ENCODE results near the gene PRLR. TPM values are rescaled to one million over a fixed set of nuclear protein-coding genes. Genes with fewer than 3 reads are reported as not detected.

Gene PRLR
- total RNA-seq, 2 experiments from 2014 or later: 0.03 TPM; not detected in 1

GRCh38 chr5:35063414-35063813, 166.9 kb downstream of the PRLR start:
- Histone ChIP-seq H3K4me3 (ENCODE audit: low read length) (no peak overlapping the region), H3K36me3 (ENCODE audit: insufficient read depth, low read length) (no peaks in the 10 kb centered on the region), H3K9me3 (ENCODE audit: control insufficient read depth in 1 of 2, insufficient read depth in 1 of 2, low read length in 2 of 2) (no peaks in the 10 kb centered on the region), H3K27ac (ENCODE audit: low read depth in 1 of 2, low read length in 2 of 2) (no peak overlapping the region), H3K4me1 (ENCODE audit: insufficient read depth, low read length) (no peaks in the 10 kb centered on the region), H3K27me3 (ENCODE audit: control insufficient read depth in 1 of 2, insufficient read depth in 2 of 2, low read length in 2 of 2) (peaks cover 0 to 4% of the 10 kb centered on the region in 2 experiments)
- no peaks in the 10 kb centered on the region for H3K36me3 Mint-ChIP-seq (ENCODE audit: low read depth)
- no peak overlapping the region for H3K27ac Mint-ChIP-seq
- ChIA-PET CTCF (no interaction called here), POLR2A (no interaction called here)
- H3K4me3 Mint-ChIP-seq: no peak overlapping the region
- no peaks in the 10 kb centered on the region for H3K4me1 Mint-ChIP-seq (ENCODE audit: low read depth)
- no peak for ATAC-seq (ENCODE audit: poor library complexity)
- no peak for TF ChIP-seq CTCF (IDR thresholded peaks at IDR 0.05)
- intact Hi-C loops (cut with DNase I, micrococcal nuclease): no loop called here
- H3K27me3 Mint-ChIP-seq: peaks cover 35% of the 10 kb centered on the region
- DNase-seq: no peak
- H3K9me3 Mint-ChIP-seq: no peaks in the 10 kb centered on the region

- peaks cover 0 to 4% of the 10 kb centered on the region in 2 experiments for H3K27me3 ChIP-seq (ENCODE audit: control insufficient read depth in 1 of 2, insufficient read depth in 2 of 2, low read length in 2 of 2)
- no peak overlapping the region for H3K4me3 ChIP-seq (ENCODE audit: low read length)
- H3K27ac ChIP-seq (ENCODE audit: low read depth in 1 of 2, low read length in 2 of 2): no peak overlapping the region
- H3K4me1 ChIP-seq (ENCODE audit: insufficient read depth, low read length): no peaks in the 10 kb centered on the region
- intact Hi-C loops (cut with DNase I, micrococcal nuclease): no loop called here
- H3K9me3 Mint-ChIP-seq: no peaks in the 10 kb centered on the region
- DNase-seq: no peak
- H3K36me3 Mint-ChIP-seq (ENCODE audit: low read depth): no peaks in the 10 kb centered on the region
- H3K36me3 ChIP-seq (ENCODE audit: insufficient read depth, low read length): no peaks in the 10 kb centered on the region
- no peaks in the 10 kb centered on the region for H3K4me1 Mint-ChIP-seq (ENCODE audit: low read depth)
- H3K9me3 ChIP-seq (ENCODE audit: control insufficient read depth in 1 of 2, insufficient read depth in 1 of 2, low read length in 2 of 2): no peaks in the 10 kb centered on the region
- CTCF ChIA-PET: no interaction called here
- no peak for ATAC-seq (ENCODE audit: poor library complexity)
- TF ChIP-seq CTCF (IDR thresholded peaks at IDR 0.05): no peak
- peaks cover 19% of the 10 kb centered on the region for H3K27me3 Mint-ChIP-seq
- POLR2A ChIA-PET: no interaction called here
- H3K27ac Mint-ChIP-seq: no peak overlapping the region
- no peak overlapping the region for H3K4me3 Mint-ChIP-seq
Observed at GRCh38 chr5:35061211-35061770, 169.0 kb downstream of the PRLR start.

- Histone ChIP-seq H3K4me3 (ENCODE audit: low read length) (no peak overlapping the region), H3K27me3 (ENCODE audit: control insufficient read depth in 1 of 2, insufficient read depth in 2 of 2, low read length in 2 of 2) (peaks cover 0 to 4% of the 10 kb centered on the region in 2 experiments), H3K27ac (ENCODE audit: low read depth in 1 of 2, low read length in 2 of 2) (no peak overlapping the region), H3K9me3 (ENCODE audit: control insufficient read depth in 1 of 2, insufficient read depth in 1 of 2, low read length in 2 of 2) (no peaks in the 10 kb centered on the region), H3K36me3 (ENCODE audit: insufficient read depth, low read length) (no peaks in the 10 kb centered on the region), H3K4me1 (ENCODE audit: insufficient read depth, low read length) (no peaks in the 10 kb centered on the region)
- TF ChIP-seq CTCF (IDR thresholded peaks at IDR 0.05): no peak
- no peak overlapping the region for H3K27ac Mint-ChIP-seq
- H3K4me3 Mint-ChIP-seq: no peak overlapping the region
- H3K27me3 Mint-ChIP-seq: peaks cover 13% of the 10 kb centered on the region
- POLR2A ChIA-PET: no interaction called here
- H3K4me1 Mint-ChIP-seq (ENCODE audit: low read depth): no peaks in the 10 kb centered on the region
- no peaks in the 10 kb centered on the region for H3K9me3 Mint-ChIP-seq
- ATAC-seq (ENCODE audit: poor library complexity) (no peak), DNase-seq (no peak)
- H3K36me3 Mint-ChIP-seq (ENCODE audit: low read depth): no peaks in the 10 kb centered on the region
- intact Hi-C loops (cut with DNase I, micrococcal nuclease): no loop called here
- CTCF ChIA-PET: no interaction called here
Observed at GRCh38 chr5:35060236-35060635, 170.1 kb downstream of the PRLR start.
